ENCODE data around the gene CARD14.

- TF ChIP-seq CTCF (IDR thresholded peaks at IDR 0.05) (no peak), POLR2A (IDR thresholded peaks at IDR 0.05) (no peak)
Observed at GRCh38 chr17:80198144-80198661, 28.4 kb downstream of the CARD14 start.

Measured in right lobe of liver (tissue), 4 donors.